GM18909 (cell line): Measurements from ENCODE around the gene RBMS2.

Experiments
- ATAC-seq: cut with Tn5 transposase; IDR thresholded peaks from one replicate; pipeline ENCODE4 v1.9.1; 2021; ENCODE audit warnings: mild to moderate bottlenecking; ENCODE audit not compliant: unreplicated experiment, poor library complexity

Gene RBMS2

DNA sequence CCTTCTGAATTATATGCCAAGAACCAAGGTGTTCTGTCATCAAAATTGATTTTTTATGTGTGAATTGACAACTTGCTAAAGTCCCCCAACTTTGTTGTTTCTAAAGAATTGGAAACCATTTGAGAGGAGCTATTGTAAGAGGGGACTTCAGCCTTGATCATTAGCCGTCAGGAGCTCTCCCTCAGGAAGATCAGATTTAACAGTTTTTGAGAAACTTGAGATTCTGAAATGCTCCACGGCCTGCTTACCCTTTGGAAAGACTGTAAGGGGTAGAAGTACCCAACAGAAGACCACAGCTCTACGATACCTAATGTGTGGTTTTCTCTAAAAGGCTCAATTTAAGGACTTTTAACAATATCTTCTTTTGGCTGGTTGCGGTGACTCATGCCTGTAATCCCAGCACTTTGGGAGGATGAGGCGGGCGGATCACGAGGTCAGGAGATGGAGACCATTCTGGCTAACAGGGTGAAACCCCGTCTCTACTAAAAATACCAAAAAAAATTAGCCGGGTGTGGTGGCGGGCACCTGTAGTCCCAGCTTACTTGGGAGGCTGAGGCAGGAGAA, 57.4 kb downstream of the RBMS2 start:
- no peak for ATAC-seq

DNA sequence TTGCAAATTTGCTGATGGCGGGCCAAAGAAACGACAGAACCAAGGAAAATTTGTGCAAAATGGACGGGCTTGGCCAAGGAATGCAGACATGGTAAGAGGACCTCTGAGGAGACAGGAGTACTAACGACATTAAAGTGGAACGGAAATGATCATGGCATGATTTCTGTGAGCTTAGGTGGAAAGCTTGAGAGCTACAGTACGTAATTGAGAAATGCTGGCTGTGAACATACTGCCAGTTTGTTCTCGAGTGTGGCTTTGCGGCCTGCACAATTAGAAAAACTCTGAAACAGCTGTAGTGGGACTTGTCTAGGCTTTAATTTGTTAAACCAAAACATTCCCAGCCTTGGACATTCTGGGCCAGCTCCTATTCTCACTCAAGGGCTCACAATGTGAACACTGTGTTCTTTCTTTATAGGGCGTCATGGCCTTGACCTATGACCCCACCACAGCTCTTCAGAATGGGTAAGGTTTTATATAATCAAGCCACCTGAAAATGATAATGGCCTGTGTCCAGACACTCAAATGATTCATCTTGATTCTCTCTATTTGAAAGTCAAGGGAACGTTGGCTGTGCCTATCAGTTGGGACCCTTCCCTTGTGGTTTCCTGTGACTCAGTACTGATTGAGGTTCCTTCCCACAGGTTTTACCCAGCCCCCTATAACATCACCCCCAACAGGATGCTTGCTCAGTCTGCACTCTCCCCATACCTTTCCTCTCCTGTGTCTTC, 60.0 kb downstream of the RBMS2 start:
- no peak for ATAC-seq

DNA sequence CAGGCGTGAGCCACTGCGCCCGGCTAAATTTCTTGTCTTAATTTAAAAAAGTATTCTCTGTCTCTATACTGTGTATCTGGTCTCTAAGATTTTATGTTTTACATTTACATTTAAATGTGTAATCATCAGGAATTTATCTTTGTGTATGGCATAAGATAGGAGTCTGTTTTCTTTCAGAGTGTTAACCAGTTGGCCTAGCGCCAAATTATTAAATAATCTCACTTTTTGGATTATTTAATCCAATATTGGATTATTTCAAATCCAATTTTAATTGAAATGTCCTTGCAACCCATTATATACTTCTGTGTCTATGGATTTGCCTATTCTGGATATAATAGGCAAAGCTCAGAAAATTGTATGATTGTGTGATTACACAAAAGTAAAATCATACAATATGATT, 63.5 kb downstream of the RBMS2 start:
- no peak for ATAC-seq

DNA sequence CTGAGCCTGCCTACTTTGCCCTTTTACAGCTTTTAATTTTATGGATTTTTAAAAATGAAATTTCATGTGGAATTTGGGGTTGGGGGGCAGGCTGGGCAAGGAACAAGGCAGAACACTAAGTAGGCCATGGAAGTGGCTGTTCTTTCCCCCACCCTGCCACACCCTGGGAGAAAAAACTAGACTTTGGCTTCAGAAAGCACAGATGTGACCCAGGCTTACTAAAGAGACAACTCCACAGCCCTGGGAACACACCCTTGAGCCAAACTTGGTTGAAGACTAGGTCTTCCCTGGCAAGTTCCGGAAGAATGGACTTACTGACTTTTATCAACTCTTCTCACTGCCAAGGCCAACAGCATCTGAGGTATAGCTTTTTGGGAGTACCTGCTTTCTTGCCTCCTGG, 68.2 kb downstream of the RBMS2 start:
- no peak for ATAC-seq

DNA sequence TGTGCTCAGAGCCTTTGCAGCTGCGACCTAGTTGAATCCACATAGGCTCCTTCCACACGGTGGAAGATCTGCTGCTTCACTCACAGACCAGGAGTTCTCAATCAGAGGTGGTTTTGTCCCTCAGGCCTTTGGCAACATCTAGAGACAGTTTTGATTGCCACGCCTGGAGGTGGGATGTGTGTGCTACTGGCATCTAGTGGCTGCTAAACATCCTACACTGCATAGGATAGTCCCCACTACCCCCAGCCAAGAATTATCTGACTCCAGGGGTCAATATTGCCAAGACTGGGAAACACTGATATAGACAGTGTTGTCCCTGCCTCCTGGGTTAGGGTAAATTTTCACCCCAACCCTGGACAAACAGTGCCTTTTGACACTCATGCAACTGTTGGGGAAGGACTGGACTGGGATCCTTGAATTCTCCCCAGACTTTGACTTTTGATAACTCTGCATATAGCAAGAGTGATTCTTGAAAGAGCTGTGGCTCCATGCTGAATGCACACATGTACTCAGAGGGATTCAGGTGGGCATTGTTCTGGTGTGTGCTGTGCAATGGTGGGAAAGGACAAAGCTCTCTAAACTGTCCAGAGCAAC, 68.7 kb downstream of the RBMS2 start:
- ATAC-seq: no peak

DNA sequence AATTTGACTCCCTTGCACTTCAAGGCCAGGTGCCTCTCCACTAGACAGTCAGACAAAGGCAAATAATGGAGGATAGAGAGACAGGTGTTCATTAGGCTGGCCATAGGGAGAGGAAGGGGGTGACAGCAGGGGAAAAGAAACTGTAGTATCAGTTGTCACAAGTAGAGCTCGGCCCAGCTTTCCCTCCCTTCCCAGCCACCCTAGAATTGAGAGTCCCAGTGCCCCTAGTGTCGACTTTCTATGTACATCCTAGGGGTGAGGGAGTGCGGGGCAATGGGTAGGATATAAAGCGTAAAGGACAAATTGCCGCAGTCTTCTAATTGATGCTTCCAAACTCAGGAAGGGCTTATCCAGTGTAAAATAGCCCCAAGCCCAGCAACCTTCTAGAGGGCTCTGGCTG, 69.5 kb downstream of the RBMS2 start:
- no peak for ATAC-seq

DNA sequence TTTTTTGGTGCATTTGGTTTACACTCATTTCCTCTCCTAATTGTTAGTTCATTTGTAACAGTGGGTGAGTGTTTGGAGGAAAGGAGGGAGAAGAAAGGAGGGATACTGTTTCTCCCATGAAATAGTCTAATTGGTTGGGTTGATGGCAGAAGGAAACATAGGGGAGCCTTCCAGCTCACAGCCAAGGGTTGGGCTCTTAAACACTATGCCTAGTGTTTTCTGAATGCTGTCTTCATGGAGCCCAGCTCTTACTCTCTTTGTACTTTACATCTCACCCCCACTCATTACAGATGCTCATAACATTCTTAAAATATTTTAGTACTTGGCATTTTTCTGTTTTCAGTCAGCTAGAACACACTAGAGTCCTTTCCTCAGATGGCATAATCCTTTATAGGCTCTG, 70.3 kb downstream of the RBMS2 start:
- no peak for ATAC-seq

DNA sequence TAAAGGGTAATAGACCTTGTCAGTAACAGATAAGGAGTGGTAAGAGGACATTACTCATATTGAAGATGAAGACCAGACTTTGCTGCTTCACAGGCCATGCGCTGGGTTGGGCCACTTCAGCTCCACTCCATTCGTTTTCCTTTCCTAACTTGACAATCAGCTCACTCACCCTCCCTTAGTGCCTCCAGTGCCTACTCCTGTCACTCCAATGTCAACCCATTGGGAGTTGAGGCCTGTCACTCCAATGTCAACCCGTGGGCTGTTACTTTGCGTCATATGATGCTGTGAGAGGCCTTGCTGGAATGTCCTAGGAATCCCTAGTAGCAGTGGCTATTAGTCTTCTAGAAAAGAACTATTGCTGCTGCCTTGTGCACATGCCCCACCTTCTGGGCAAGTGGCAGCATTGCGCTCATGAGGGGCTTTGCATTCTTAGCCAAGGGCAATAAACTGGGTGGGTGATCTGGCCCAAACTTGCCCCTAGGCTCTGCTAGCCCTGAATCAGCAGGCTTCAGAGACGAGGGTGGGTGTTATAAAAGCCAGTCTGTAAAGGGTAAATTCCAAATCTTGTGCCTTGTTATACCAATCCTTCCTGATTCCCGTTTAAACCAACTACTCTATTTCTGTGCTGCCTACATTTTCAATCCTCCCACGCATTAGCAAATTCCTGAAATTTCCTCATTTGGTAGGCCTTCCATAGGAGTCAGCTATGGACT, 72.4 kb downstream of the RBMS2 start:
- ATAC-seq: no peak

DNA sequence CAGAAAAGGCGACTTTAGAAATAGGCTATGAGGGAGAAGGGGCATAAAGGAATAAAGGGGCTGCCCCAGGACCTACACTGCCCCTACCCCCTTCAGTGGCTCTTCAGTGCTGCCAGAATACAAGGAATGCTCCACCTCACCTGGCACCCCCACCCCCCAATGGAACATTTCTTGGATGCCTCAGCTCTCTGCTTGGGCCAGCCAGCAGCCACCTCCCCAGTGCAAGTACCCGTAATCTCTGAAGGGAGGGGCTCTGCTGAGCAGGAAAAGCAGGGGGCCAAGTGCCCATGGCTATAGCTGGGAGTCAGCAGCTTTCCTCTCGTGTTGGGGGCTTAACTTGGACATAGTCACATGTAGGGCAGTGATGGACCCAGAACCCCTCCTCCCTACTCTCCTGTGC, 75.2 kb downstream of the RBMS2 start:
- no peak for ATAC-seq

DNA sequence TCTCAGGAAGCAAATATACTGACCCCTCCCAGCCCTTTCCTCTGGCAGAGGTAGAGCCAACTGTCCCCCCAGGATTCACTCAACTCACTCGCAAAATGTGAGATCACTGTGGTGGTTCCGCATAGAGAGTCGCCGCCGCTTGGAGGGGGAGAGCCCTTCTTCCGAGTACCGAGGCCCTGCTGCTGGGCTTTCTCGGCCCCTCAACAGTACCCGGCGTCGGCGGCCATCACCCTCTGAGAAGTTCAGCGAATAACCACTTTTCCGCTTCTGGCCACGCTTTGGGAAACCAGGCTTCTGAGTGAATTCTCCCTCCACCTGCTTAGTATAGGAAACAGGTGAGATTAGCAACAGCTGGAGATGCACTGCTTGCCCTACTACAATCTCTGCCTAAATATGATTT, 77.4 kb downstream of the RBMS2 start:
- no peak for ATAC-seq

DNA sequence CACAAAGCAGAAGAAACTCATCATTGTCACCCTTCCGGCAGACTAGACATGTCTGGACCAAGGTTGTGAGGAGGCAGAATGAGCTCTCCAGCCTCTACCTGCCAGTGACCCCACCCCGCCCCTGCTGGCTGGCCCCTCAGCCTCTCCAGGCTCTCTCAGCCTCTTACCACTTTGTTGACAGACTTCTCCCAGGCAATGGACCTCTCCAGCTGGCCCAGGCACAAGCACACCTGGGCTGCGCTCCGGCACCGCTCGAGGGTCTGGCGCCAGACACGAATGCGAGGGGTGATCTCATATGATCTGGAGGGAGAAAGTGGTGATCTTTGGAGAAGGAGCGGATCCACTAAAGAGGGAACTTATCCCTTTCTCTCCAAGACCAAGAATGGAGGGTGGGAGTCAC, 78.2 kb downstream of the RBMS2 start:
- no peak for ATAC-seq

DNA sequence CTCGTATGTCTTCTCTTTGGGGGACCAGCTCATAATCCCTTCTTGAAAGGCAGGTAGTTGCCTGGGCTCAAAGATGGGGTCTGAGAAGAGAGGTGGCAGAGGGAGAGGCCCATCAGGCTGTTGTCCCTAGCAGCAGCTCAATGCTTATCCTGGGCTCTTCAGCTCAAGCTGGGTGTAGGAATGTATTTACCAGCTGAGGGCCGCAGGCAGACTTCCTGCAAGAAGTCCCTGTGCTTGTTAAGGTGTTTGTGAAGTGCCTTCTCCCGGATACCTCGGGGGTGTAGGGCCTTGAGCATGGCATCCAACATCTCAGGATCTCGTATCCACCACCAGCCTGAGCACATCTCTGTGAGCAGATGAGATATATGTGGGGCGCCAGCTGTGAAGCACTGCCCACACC, 79.1 kb downstream of the RBMS2 start:
- ATAC-seq: no peak

DNA sequence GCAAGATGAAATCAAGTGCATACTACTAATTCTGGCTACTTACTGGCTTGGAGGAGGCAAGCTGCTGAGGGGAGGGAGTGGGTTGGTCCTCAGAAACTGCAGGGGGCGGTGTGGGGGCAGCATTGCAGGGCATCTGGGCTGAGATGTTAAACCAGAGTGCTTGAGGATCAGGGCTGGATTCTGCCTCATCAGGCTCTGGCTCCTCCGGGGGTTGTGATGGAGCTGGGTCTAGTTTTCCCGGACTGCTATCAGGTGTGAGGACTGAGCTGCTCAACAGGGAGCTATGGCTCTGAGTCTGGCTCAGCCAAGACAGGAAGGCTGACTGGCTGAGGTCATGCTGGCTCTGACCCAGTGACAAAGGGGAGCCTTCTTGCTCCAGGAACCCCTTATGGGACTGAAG, 79.9 kb downstream of the RBMS2 start:
- no peak for ATAC-seq

DNA sequence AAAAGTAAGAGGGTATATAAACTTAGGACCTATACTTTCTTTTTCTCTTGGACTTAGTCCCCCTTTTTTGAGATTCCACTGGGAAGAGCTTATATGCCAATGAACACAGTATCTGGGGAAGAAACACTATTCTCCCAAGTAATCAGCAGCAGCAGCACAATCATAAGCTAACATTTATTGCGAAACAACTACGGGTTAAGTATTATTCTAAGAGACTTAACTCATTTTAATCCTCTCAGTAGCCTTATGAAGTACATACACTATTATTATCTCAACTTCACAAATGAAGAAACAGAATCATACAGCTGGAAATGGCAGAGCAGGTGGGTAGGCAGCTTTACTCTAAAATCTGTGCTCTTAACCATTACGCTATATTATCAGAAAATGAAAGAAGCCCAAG, 80.6 kb downstream of the RBMS2 start:
- no peak for ATAC-seq

DNA sequence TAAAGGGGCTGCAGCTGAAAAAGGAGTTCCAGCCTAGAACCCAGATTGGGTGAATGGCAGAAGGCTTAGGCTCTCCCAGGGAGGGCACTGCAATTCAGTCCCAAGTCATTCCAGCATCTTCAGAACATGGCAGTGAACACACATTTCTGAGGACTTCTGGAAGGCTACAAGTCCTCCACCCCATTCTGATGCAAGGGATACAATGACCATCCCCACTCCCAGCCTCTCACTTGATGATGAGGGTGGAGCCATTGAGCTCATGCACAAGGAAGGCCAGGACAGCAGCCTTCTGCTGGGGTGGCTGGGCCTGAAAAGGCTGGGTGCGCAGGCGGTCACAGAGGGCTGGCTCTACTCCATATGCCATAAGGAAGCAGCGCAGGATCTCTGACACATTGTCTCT, 82.7 kb downstream of the RBMS2 start:
- no peak for ATAC-seq

DNA sequence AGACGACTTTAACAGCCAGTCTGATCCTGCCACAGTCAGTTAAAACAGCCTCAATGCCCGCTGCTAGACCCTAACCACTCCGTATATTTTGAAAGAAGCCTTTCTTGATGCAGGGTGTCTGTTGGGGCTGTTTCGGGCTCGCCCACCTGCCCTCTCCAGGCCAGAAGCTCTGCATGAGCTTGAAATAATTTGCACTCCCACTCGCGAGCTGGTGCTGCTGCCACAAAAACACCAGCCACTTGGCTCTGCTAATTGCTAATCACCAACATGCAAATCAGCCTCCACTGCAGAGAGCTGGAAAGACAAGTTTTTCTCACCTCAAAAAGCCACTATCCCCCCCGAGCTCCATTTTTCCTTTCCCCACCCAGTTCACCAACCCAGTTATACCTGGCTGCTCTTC, 93.0 kb downstream of the RBMS2 start:
- no peak for ATAC-seq

DNA sequence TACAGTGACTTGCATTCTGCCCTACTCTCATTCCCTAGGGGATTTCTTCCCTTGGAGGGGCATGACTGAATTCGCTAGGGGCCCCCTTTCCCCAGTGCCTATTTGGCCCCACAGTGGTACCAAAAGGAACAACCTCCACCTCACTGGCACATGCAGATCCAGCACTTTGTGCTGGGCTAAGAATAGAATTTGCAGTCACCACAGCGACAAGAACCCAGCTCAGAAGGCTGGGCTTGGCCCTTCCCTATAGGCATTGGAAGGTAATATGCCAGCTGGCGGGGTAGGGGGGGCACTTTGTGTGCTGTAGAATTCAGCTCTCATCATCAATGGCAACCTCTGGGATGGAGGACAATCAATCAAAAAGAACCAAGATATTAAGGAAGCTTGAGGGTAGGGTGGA, 94.6 kb downstream of the RBMS2 start:
- no peak for ATAC-seq

DNA sequence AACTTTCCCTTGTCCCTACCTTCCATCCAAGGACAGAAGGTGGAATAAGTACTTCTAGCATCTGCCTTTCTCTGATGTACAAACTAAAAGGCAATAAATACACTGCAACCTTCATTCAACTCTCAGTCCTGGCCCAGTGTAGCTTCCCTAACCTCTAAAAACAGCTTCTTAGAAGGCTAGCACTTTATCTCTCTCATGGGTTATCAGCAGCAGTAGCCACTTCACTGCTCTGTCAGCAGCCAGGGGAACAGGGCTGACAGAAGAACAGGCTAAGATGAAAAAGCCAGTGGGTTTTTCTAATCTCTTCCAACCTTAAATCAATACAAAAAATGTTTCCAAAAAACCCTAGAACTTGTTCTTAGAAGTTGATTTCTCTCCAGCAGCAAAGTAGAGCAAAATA, 95.3 kb downstream of the RBMS2 start:
- ATAC-seq: no peak

DNA sequence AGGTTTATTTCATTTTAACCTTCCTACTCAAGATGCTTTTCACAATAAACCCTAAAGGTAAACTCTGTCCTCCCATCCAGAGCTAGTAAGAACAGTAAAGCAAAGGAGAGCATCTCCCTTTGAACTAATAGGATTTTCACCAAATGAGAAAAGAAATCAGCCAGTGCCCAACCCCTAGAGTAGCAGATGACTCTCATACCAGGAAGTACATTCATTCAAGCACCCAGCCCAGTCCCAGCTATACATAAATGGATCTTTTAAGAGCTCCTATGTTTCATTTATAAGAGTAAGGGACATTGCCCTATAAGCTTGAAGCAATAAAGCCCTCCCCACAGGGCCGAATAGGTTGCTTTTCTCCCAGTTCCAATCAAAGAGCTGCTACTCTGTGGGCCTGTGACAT, 100.9 kb downstream of the RBMS2 start:
- ATAC-seq: no peak

DNA sequence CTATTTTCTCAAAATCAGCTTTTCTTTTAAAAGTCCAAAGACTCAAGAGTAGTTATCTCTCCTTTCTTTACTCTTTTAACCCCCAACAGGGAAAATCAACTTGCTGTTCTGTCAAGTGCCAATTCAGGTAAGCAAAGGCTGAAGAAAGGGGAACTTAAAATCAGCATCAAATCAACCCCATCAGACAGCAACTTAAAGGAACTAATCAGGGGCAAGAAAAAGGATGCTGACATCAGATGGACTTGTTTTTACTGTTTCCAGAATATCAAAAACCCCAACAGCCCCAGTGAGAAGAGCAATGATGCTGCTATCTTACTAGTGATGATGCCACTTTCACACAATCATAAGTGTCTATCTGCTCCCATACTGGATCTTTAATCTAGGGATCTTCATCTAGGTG, 105.1 kb downstream of the RBMS2 start:
- ATAC-seq: no peak

DNA sequence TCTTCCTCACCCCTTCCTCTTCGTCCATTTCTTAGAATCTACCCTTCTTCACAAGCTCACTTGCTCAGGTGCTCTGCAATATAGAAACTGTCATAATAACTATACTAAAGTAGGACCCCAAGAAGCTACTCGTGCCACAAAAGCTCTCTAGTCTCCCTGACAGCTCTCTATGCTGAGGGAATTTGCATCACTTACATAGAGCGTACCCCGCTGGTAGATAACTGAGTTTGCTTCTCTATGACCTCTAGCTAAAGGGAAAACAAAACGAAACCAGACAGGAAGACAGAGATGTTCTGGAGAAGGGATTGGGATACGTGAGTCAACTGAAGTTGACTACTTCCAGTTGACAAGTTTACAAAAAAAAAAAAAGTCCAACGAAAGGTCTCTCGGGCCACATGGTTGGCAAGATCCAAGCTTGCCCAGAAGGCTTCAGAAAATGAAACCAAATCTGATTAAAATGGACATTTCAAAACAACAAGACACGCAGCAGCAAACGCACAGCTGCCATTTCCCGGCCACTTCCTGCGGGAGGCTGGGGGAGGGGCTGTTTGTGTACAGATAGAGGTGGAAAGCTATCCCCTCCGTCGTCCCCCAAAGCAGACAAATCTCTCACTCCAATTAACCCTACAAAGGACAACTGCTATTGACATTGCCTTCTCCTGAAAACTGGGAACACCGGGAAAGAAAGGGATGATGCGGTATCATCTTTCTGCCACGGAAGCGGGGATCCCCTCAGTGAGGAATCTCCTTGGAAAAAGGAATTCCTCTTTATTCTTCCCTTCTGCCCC, 107.2 kb downstream of the RBMS2 start:
- no peak for ATAC-seq
